Measurements from ENCODE around the gene ANKRD31.

- TF ChIP-seq PPARA (CRISPR knock-in tag; IDR thresholded peaks at IDR 0.05; ENCODE audit: borderline replicate concordance) (no peak), ZFP3 (CRISPR knock-in tag; IDR thresholded peaks at IDR 0.05) (no peak), SNAI2 (CRISPR knock-in tag; IDR thresholded peaks at IDR 0.05) (no peak), PATZ1 (CRISPR knock-in tag; IDR thresholded peaks at IDR 0.05; ENCODE audit: borderline replicate concordance) (no peak), ZNF70 (CRISPR knock-in tag; IDR thresholded peaks at IDR 0.05) (no peak), RARB (CRISPR knock-in tag; IDR thresholded peaks at IDR 0.05) (no peak), ESRRG (CRISPR knock-in tag; IDR thresholded peaks at IDR 0.05) (no peak), GLIS3 (CRISPR knock-in tag; IDR thresholded peaks at IDR 0.05) (no peak), ZNF8 (CRISPR knock-in tag; IDR thresholded peaks at IDR 0.05) (no peak), CSDC2 (CRISPR knock-in tag; IDR thresholded peaks at IDR 0.05) (no peak), ZFP30 (CRISPR knock-in tag; IDR thresholded peaks at IDR 0.05) (no peak), ARNTL (CRISPR knock-in tag; IDR thresholded peaks at IDR 0.05; ENCODE audit: borderline replicate concordance, low read depth) (no peak), CSRNP3 (CRISPR knock-in tag; IDR thresholded peaks at IDR 0.05) (no peak)
- TF ChIP-seq, protein P1, sequence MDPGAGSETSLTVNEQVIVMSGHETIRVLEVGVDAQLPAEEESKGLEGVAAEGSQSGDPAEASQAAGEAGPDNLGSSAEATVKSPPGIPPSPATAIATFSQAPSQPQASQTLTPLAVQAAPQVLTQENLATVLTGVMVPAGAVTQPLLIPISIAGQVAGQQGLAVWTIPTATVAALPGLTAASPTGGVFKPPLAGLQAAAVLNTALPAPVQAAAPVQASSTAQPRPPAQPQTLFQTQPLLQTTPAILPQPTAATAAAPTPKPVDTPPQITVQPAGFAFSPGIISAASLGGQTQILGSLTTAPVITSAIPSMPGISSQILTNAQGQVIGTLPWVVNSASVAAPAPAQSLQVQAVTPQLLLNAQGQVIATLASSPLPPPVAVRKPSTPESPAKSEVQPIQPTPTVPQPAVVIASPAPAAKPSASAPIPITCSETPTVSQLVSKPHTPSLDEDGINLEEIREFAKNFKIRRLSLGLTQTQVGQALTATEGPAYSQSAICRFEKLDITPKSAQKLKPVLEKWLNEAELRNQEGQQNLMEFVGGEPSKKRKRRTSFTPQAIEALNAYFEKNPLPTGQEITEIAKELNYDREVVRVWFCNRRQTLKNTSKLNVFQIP (CRISPR knock-in tag; IDR thresholded peaks at IDR 0.05; ENCODE audit: borderline replicate concordance, low read depth): no peak
Observed at GRCh38 chr5:75242067-75242466, 5.4 kb upstream of the ANKRD31 start.
